MM.1S (cell line): ENCODE data around the gene PIGN.

ENCODE experiments used
- DNase-seq: peaks from one replicate; pipeline ENCODE4 v3.0.0-alpha.2; 2015
- H2AFZ ChIP-seq: fragments of 300-600 bp; sonication (generic); 2 replicates; pipeline ENCODE4 v1.6.0; 2016; ENCODE audit warnings: antibody characterized with exemption, low read length
- H3F3A ChIP-seq: fragments of 300-600 bp; sonication (generic); 2 replicates; pipeline ENCODE4 v1.6.1; 2016; ENCODE audit warnings: mild to moderate bottlenecking, antibody characterized with exemption, low read length, moderate library complexity, mixed read lengths; ENCODE audit not compliant: insufficient read depth
- H3K27ac ChIP-seq: fragments of 300-600 bp; sonication (generic); 2 replicates; pipeline ENCODE4 v1.5.1; 2016; ENCODE audit warnings: mild to moderate bottlenecking, low read length
- H3K27me3 ChIP-seq: fragments of 300-600 bp; sonication (generic); replicated peaks from 2 replicates; pipeline ENCODE4 v1.6.0; 2016; ENCODE audit warnings: low read length; ENCODE audit not compliant: insufficient read depth
- H3K36me3 ChIP-seq: fragments of 300-600 bp; sonication (generic); replicated peaks from 2 replicates; pipeline ENCODE4 v1.6.1; 2016; ENCODE audit warnings: mild to moderate bottlenecking, low read length, mixed read lengths; ENCODE audit not compliant: insufficient read depth
- H3K4me1 ChIP-seq: fragments of 300-600 bp; sonication (generic); 2 replicates; pipeline ENCODE4 v1.6.1; 2016; ENCODE audit warnings: low read length, mixed read lengths
- H3K4me2 ChIP-seq: fragments of 300-600 bp; sonication (generic); 2 replicates; pipeline ENCODE4 v1.6.0; 2016; ENCODE audit warnings: low read depth, low read length
- H3K4me3 ChIP-seq: fragments of 300-600 bp; sonication (generic); 2 replicates; pipeline ENCODE4 v1.5.1; 2016; ENCODE audit warnings: low read length, mixed read lengths
- H3K79me2 ChIP-seq: fragments of 300-600 bp; sonication (generic); 2 replicates; pipeline ENCODE4 v1.6.1; 2016; ENCODE audit warnings: mixed run types, low read length, mixed read lengths
- H3K9ac ChIP-seq: fragments of 300-600 bp; sonication (generic); 2 replicates; pipeline ENCODE4 v1.6.1; 2016; ENCODE audit warnings: low read length, mixed read lengths
- H3K9me2 ChIP-seq: fragments of 300-600 bp; sonication (generic); replicated peaks from 2 replicates; pipeline ENCODE4 v1.6.1; 2016; ENCODE audit warnings: mild to moderate bottlenecking, low read length, mixed read lengths; ENCODE audit not compliant: insufficient read depth
- H3K9me3 ChIP-seq: fragments of 300-600 bp; sonication (generic); replicated peaks from 2 replicates; pipeline ENCODE4 v1.6.1; 2016; ENCODE audit warnings: mild to moderate bottlenecking, low read length, mixed read lengths; ENCODE audit not compliant: insufficient read depth
- H4K20me1 ChIP-seq: fragments of 300-600 bp; sonication (generic); 2 replicates; pipeline ENCODE4 v1.6.1; 2016; ENCODE audit warnings: mild to moderate bottlenecking, low read length, moderate library complexity, mixed read lengths; ENCODE audit not compliant: insufficient read depth
- EZH2 ChIP-seq: fragments of 300-600 bp; sonication (generic); optimal IDR thresholded peaks from 2 replicates; pipeline ENCODE3; 2017; ENCODE audit warnings: low read depth, mild to moderate bottlenecking, antibody characterized with exemption, low read length, mixed read lengths
- EZH2phosphoT487 ChIP-seq: fragments of 300-600 bp; sonication (generic); IDR thresholded peaks from 2 replicates; pipeline ENCODE4 v1.6.1; 2018; ENCODE audit warnings: antibody characterized with exemption, low read length
- TF ChIP-seq, protein P1 (sequence below): fragments of 300-600 bp; sonication (generic); IDR thresholded peaks from 2 replicates; pipeline ENCODE4 v1.5.1; 2016; ENCODE audit warnings: antibody characterized with exemption, low read length, mixed read lengths

Gene PIGN

DNA sequence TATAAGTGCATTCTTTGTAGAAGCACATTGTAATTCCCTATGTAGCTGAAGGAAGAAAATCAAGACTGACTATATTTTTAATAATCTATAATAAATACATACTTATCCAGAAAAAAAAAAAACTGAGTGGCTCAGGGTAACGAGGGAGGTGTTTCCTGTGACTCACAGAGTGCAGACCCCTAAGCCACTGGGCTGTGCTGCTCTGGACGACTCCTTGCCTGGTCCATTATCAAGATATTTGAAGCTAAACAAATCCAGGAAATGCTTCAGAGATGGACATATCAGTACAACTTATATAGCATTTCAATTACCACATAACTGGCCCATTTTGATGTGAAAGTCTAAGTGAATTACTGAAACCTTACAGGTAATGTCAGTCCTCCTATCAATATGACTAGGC lies 80.6 kb downstream of the PIGN start:
- no peak overlapping the region for H2AFZ ChIP-seq
- H3K36me3 ChIP-seq, result no peaks in the 10 kb centered on the region; the same call in 1 of the 2 replicates
- H3F3A ChIP-seq, result no peaks in the 10 kb centered on the region
- H3K4me3 ChIP-seq, result no peak overlapping the region
- no peaks in the 10 kb centered on the region for H3K9me2 ChIP-seq
- H3K27ac ChIP-seq, result no peak overlapping the region
- H3K9ac ChIP-seq, result no peak overlapping the region
- no peaks in the 10 kb centered on the region for H3K9me3 ChIP-seq
- no peaks in the 10 kb centered on the region for H3K79me2 ChIP-seq
- TF ChIP-seq, protein P1, sequence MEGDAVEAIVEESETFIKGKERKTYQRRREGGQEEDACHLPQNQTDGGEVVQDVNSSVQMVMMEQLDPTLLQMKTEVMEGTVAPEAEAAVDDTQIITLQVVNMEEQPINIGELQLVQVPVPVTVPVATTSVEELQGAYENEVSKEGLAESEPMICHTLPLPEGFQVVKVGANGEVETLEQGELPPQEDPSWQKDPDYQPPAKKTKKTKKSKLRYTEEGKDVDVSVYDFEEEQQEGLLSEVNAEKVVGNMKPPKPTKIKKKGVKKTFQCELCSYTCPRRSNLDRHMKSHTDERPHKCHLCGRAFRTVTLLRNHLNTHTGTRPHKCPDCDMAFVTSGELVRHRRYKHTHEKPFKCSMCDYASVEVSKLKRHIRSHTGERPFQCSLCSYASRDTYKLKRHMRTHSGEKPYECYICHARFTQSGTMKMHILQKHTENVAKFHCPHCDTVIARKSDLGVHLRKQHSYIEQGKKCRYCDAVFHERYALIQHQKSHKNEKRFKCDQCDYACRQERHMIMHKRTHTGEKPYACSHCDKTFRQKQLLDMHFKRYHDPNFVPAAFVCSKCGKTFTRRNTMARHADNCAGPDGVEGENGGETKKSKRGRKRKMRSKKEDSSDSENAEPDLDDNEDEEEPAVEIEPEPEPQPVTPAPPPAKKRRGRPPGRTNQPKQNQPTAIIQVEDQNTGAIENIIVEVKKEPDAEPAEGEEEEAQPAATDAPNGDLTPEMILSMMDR, result no peak
- TF ChIP-seq EZH2phosphoT487 (no peak), EZH2 (no peak)
- no peaks in the 10 kb centered on the region for H3K4me1 ChIP-seq
- H3K4me2 ChIP-seq, result no peak overlapping the region
- H4K20me1 ChIP-seq, result no peaks in the 10 kb centered on the region
- DNase-seq, result no peak
- H3K27me3 ChIP-seq, result no peaks in the 10 kb centered on the region

DNA sequence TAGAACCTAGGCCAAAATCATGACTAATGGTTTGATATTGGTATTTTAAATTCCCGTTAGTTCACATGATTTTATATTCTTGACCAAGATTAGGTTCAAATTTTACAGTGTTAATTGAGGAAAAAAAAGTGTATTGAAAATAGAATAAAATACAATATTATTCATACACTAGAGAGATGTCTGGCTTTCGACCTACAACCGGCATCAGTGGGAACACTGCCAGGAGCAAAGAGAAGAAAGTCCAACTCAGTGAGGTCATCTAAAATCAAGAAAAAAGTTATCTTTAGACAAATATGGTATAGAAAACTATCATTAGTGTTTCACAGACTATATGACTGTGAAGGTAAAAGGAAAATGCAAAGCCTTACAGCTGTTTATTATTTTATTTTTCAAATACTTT lies 81.5 kb downstream of the PIGN start:
- Histone ChIP-seq H3K4me2 (no peak overlapping the region), H3K9me3 (no peaks in the 10 kb centered on the region), H4K20me1 (no peaks in the 10 kb centered on the region), H3K4me1 (no peaks in the 10 kb centered on the region), H3K36me3 (no peaks in the 10 kb centered on the region; the same call in 1 of the 2 replicates), H2AFZ (no peak overlapping the region), H3K9me2 (no peaks in the 10 kb centered on the region), H3K9ac (no peak overlapping the region), H3K79me2 (no peaks in the 10 kb centered on the region), H3K27ac (no peak overlapping the region), H3F3A (no peaks in the 10 kb centered on the region), H3K4me3 (no peak overlapping the region), H3K27me3 (no peaks in the 10 kb centered on the region)
- no peak for DNase-seq
- TF ChIP-seq EZH2phosphoT487 (no peak), EZH2 (no peak)
- TF ChIP-seq, protein P1, result no peak

GRCh38 chr18:62102221-62102620 lies 84.6 kb downstream of the PIGN start:
- no peaks in the 10 kb centered on the region for H3K79me2 ChIP-seq
- H3K9me2 ChIP-seq, result no peaks in the 10 kb centered on the region
- no peak overlapping the region for H3K9ac ChIP-seq
- H4K20me1 ChIP-seq, result no peaks in the 10 kb centered on the region
- no peaks in the 10 kb centered on the region for H3F3A ChIP-seq
- no peaks in the 10 kb centered on the region for H3K36me3 ChIP-seq
- no peak overlapping the region for H3K4me3 ChIP-seq
- H3K4me1 ChIP-seq, result no peaks in the 10 kb centered on the region
- DNase-seq, result no peak
- TF ChIP-seq EZH2 (no peak), EZH2phosphoT487 (no peak)
- TF ChIP-seq, protein P1, result no peak
- no peak overlapping the region for H2AFZ ChIP-seq
- no peak overlapping the region for H3K27ac ChIP-seq
- no peaks in the 10 kb centered on the region for H3K27me3 ChIP-seq
- H3K9me3 ChIP-seq, result no peaks in the 10 kb centered on the region
- H3K4me2 ChIP-seq, result no peak overlapping the region
